CD4-positive, alpha-beta T cell treated with Interleukin-10 for 1 hour (primary cell): ENCODE results near the gene URB1.
"Not testable (repeated sequence)": the region's sequence is repeated elsewhere in the genome, so short reads cannot be mapped to it uniquely, and the experiment has no call there.

Source experiments
- DNase-seq: peaks from one replicate; pipeline ENCODE4 v3.0.0-alpha.2; 2020

The URB1 gene

GRCh38 chr21:32392880-32393676 is at the start of gene URB1:
URB1 (minus strand) TSS chr21:32393012; CDS start chr21:32392910, 102 bp downstream.
- DNase-seq = peak; percentile 96

GRCh38 chr21:32437729-32438128 is 44.9 kb upstream of the URB1 start:
- DNase-seq = no peak

GRCh38 chr21:32432982-32433660 is 40.3 kb upstream of the URB1 start:
- not testable (repeated sequence) for DNase-seq

- no peak for DNase-seq
These were observed 35.3 kb upstream of the URB1 start for GRCh38 chr21:32427958-32428623.

GRCh38 chr21:32426592-32427051 is 33.8 kb upstream of the URB1 start:
- DNase-seq = no peak

GRCh38 chr21:32426066-32426465 is 33.3 kb upstream of the URB1 start:
- DNase-seq = no peak

GRCh38 chr21:32425628-32426027 is 32.8 kb upstream of the URB1 start:
- DNase-seq = no peak

GRCh38 chr21:32424674-32425073 is 31.9 kb upstream of the URB1 start:
- DNase-seq = no peak

GRCh38 chr21:32424191-32424535 is 31.4 kb upstream of the URB1 start:
- no peak for DNase-seq

- no peak for DNase-seq
These were observed 30.7 kb upstream of the URB1 start for GRCh38 chr21:32423320-32424190.

- DNase-seq = no peak
These were observed 29.3 kb upstream of the URB1 start for GRCh38 chr21:32422064-32422463.

GRCh38 chr21:32418146-32418545 is 25.3 kb upstream of the URB1 start:
- no peak for DNase-seq

GRCh38 chr21:32415451-32416398 is 22.9 kb upstream of the URB1 start:
- no peak for DNase-seq

GRCh38 chr21:32414579-32415358 is 22.0 kb upstream of the URB1 start:
- no peak for DNase-seq

- DNase-seq = no peak
These were observed 21.1 kb upstream of the URB1 start for GRCh38 chr21:32413697-32414578.

- no peak for DNase-seq
These were observed 20.2 kb upstream of the URB1 start for GRCh38 chr21:32413015-32413504.

- peak; percentile 82 for DNase-seq
These were observed 19.6 kb upstream of the URB1 start, which contains the start of gene EVA1C for GRCh38 chr21:32412162-32413014. EVA1C (plus strand) TSS chr21:32412706; CDS start chr21:32412854, 148 bp downstream.
